Gastrocnemius medialis (tissue), 4 donors: Measurements from ENCODE around the gene PGP.
"Not testable (repeated sequence)": the region's sequence is repeated elsewhere in the genome, so short reads cannot be mapped to it uniquely, and the experiment has no call there.

Experiments used
- CTCF ChIP-seq, 5 experiments: fragments of 450-650 bp in 3 of 5; fragments of 200-600 bp in 2 of 5; sonication (generic) in 2 of 5; IDR thresholded peaks in 4 of 5; conservative IDR thresholded peaks in 1 of 5; 1 replicate in 4 of 5; 2 replicates in 1 of 5; pipeline ENCODE4 v1.5.1; 2016 to 2019; ENCODE audit warnings: antibody characterized with exemption in 5 of 5, mild to moderate bottlenecking in 3 of 5, moderate library complexity in 3 of 5
- POLR2A ChIP-seq, 2 donors: fragments of 450-650 bp; IDR thresholded peaks; one replicate each; pipeline ENCODE4 v1.6.1; 2017; ENCODE audit warnings: antibody characterized with exemption in 2 of 2, mild to moderate bottlenecking in 2 of 2, moderate library complexity in 2 of 2

- not testable (repeated sequence) for TF ChIP-seq CTCF (IDR thresholded peaks at IDR 0.05 in 4 of 5, conservative IDR thresholded peaks at IDR 0.05 in 1 of 5); POLR2A (IDR thresholded peaks at IDR 0.05)
Observed at GRCh38 chr16:2258530-2258929, 43.9 kb upstream of the PGP start.
